ENCODE results near the gene SH3GL1.

SH3GL1 gene

GRCh38 chr19:4396949-4397783, 3.2 kb downstream of the SH3GL1 start:
- DNase-seq, result no peak

- DNase-seq, result no peak
Measured at GRCh38 chr19:4393947-4394590, 6.3 kb downstream of the SH3GL1 start.

- no peak for DNase-seq
Measured at GRCh38 chr19:4391701-4392483, 8.5 kb downstream of the SH3GL1 start.

- DNase-seq, result no peak
Measured at GRCh38 chr19:4391306-4391693, 9.0 kb downstream of the SH3GL1 start.

GRCh38 chr19:4390567-4391305, 9.6 kb downstream of the SH3GL1 start:
- DNase-seq, result no peak

GRCh38 chr19:4390017-4390566, 10.3 kb downstream of the SH3GL1 start:
- DNase-seq, result no peak

GRCh38 chr19:4389511-4390016, 10.8 kb downstream of the SH3GL1 start:
- DNase-seq, result no peak

- no peak for DNase-seq
Measured at GRCh38 chr19:4389064-4389375, 11.3 kb downstream of the SH3GL1 start.

- DNase-seq, result no peak
Measured at GRCh38 chr19:4388337-4389063, 11.8 kb downstream of the SH3GL1 start.

GRCh38 chr19:4386041-4386782, 14.1 kb downstream of the SH3GL1 start:
- no peak for DNase-seq

- DNase-seq, result no peak
Measured at GRCh38 chr19:4385291-4386040, 14.9 kb downstream of the SH3GL1 start.

- DNase-seq, result no peak
Measured at GRCh38 chr19:4380254-4380727, 20.1 kb downstream of the SH3GL1 start.

- DNase-seq, result no peak
Measured at GRCh38 chr19:4379383-4380253, 20.7 kb downstream of the SH3GL1 start.

- DNase-seq, result no peak
Measured at GRCh38 chr19:4378886-4379285, 21.5 kb downstream of the SH3GL1 start.

GRCh38 chr19:4376991-4377781, 23.2 kb downstream of the SH3GL1 start:
- DNase-seq, result no peak

GRCh38 chr19:4376671-4376990, 23.7 kb downstream of the SH3GL1 start:
- DNase-seq, result no peak

- DNase-seq, result no peak
Measured at GRCh38 chr19:4376028-4376670, 24.2 kb downstream of the SH3GL1 start.
